Raji (cell line): Measurements from ENCODE around the gene POLR2M.
A peak's percentile ranks its signal among the peaks of the same experiment; 100 is the strongest.

Experiments
- POLR2A ChIP-seq: IDR thresholded peaks from 2 replicates; pipeline ENCODE4 v1.6.1; 2011; ENCODE audit warnings: low read depth, low read length, control low read depth; ENCODE audit not compliant: insufficient read depth

Gene POLR2M

DNA sequence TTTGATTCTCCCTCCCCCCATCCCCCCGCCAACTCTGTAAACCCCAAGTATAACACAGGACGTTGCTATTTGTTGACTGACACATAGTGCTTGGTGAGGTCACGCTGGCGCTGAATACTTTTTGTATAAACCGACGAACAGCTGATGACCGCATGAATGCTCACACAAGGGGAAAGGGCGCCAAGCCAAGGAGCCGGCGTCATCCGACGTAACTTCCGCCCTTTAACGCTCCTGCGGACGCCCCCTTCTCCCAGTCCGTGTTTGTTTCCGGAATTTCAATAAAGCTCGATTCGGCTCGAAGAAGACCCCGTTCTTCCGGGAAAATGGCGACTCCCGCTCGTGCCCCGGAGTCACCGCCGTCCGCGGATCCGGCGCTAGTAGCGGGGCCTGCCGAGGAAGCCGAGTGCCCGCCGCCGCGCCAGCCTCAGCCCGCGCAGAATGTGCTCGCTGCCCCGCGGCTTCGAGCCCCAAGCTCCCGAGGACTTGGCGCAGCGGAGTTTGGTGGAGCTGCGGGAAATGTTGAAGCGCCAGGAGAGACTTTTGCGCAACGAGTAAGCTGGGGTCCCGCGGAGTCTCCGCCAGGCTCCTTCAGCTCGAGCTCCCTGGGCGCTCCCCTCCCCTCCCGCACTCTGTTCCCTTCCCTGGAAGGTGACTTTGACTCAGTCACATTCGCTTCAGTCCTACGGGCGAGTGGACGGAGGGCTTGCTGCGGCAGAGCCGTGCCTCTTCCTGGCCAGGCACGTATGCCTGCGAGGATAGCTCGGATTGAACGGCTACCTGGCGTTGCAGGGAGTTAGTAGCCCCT lies at the start of gene POLR2M:
Gene POLR2M (plus strand): TSS at position 310 of the 805 bp plus-strand sequence. CDS start 129 bp downstream, at position 439.
- TF ChIP-seq POLR2A, result peak; percentile 56

DNA sequence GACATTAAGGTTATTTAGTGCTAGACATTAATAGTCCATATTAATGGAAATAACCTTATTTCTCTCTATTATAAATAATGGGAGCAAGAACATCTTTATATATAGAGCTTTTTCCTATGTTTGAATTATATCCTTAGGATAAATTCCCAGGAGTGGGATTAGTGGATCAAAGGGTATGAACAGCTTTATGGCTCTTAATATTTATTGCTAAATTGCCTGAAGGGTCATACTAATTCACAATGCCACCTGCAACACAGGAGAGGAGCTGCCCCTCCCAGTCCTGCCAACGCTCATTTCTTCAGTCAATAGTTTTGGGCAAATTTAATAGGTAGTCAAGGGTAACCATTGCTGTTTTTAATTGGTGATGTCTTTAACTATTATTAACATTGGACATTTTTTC lies 48.9 kb upstream of the POLR2M start:
- TF ChIP-seq POLR2A, result no peak

DNA sequence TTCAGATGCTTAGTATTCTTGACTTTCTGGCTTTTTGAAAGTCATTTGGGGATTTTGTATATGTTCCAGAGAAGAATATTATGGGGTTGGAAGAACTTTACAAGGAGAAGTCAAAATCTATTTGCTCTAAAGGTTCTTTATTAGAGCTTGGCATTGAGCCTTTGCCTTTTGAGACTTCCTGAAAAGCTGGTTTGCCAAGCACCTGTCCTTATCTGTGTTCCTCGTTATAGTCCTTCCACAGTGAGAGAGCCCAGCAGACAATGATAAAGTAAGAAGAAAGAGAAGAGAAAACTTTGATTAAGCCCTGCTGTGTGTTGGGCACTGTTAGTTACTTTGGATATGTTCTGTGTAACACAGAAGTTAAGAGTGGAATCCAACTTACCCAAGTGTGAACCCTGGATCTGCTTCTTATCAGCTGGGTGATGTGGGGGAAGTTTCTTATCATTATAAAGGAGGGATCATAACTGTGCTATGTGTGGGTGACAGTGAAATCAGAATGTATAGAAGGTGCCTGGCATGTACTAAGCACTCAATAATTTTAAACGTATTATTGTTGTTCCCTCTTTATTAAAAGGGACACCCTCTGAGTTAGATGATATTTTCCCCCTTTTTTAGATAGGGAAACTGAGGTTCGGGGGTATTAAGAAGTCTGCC lies 44.3 kb upstream of the POLR2M start:
- TF ChIP-seq POLR2A, result no peak

DNA sequence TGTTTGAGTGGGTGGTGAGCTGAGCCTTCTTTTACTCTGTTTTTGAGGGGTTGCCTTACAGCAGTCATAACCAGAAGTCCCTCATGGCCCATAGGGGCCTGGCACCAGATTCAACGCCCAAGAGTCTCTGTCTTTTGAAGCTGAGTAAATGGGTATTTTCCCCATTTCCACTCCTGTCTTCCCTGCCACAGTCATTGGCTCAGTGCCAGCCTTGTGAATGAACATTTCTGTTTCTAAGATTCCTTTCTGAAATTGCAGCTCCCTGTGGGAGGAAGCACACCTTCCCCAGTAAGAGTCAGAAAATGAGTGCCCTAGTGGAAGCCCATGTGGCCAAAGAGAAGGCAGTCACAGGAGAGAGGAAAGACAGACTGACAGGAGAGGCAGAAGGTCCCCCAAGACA lies 43.7 kb upstream of the POLR2M start:
- no peak for TF ChIP-seq POLR2A

DNA sequence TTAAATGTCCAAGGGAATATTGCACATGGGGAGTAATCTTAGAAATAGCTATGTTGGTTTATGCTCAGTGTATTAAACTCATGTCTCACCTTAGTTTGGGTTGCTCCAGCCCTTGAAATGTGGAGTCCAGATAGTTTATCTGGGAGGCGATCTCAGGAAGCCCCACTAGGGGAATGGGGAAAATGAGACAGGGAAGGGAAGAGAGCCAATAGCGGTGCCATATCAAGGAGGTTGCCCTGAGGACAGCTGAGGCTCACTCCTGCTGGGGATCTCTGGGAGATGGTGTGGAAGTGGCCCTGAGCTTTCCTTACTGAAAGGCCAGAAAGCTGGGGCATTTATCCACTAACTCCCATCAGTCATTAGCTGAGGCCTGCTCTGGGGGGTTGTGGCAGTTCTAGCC lies 43.3 kb upstream of the POLR2M start:
- TF ChIP-seq POLR2A, result no peak

DNA sequence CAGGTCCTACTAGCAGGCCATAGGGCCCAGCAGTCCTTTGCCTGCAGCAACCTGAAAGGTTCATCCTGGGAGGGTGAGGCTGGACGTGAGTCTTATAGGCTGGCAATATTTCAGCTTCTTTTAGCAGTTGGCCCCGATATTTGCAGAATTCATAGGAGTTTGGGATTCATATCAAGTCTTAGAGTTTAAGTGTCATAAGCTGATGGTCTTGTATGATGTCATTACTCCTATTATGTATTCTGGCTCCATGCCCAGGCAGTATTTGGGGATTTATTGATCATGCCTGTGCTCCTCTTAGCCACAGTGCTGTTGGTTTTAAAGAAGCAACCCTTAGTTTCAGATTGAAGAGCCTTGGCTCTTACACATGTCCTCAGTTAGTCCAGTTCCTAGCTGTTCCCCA lies 41.3 kb upstream of the POLR2M start:
- TF ChIP-seq POLR2A, result no peak

DNA sequence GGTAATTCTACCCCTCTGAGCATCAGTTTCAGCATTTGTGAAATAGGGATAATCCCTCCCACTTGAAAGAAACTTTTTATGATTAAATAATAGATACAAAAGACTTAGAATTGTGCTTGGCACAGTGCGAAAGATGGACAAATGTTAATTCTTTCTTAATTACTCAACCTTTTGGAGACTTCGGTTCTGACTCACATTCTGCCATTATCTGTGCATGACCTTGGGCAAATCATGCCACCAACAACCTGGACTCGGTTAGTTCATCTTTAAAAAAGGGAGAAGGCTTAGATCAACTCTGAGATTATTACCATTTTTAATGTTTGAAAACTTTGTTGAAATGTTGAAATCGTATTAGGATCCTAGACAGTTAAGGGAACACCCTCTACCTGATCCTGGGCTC lies 40.6 kb upstream of the POLR2M start:
- no peak for TF ChIP-seq POLR2A

DNA sequence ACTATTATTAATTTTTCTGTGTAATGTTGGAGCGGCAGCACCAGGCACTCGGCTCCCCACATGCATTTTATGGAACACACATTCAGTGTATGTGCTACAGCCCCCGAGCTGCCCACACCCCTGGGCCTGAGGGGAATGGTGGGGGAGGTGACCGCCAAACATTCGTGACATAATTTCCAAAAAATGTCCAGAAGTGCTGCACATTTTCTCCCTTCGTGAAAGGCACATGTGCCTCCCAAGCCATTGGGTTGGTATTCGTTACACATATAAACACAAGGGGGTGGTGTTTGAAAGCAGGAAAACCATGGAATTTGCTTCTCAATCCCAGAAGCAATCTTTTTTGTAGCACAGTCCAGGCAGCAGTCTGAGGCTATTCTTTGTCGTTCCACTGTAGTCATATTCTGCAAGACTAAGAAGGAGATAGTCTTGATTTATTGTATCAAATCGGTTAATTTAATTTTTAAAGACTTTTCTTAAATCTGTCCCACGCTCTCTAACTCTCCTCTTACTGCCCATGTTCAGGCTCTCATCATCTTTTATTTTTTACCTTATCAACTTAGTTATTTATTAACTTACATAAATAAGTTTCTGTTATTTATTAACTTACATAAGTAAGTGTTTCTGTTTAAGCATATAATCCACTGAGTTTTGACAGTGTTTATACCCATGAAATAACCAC lies 39.2 kb upstream of the POLR2M start:
- TF ChIP-seq POLR2A, result no peak

DNA sequence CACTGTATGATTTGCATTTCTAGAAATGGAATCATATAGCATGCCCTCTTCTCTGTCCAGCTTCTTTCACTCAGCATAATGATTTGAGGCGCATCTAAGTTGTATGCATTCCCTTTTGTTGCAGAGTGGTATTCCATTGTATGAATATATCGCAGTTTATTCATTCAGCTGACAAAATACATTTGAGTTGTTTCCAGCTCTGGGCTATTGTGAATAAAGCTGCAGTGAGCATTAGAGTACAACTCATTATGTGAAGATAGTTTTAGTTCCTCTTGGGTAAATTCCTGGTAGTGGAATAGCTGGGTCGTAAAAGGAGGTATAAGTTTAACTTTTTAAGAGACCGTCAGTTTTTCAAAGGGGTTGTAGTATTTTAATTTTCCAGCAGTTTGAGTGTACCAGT lies 38.5 kb upstream of the POLR2M start:
- no peak for TF ChIP-seq POLR2A

DNA sequence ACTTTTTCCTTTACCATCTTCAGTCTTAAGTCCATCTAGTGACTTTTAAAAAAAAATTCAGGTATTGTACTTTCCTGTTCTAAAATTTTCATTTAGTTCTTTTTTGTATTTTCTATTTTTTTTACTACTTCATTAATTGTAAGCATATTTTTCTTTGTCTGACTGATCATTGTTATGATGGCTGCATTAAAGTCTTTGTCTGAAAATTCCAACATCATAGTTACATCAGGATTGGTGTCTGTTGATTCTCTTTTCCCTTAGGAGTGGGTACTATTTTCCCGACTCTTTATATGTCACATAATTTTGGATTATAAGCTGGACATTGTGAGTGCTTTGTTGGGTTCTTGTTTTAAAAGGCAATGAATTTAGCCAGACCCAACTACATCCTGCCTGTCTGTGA lies 34.9 kb upstream of the POLR2M start:
- no peak for TF ChIP-seq POLR2A

DNA sequence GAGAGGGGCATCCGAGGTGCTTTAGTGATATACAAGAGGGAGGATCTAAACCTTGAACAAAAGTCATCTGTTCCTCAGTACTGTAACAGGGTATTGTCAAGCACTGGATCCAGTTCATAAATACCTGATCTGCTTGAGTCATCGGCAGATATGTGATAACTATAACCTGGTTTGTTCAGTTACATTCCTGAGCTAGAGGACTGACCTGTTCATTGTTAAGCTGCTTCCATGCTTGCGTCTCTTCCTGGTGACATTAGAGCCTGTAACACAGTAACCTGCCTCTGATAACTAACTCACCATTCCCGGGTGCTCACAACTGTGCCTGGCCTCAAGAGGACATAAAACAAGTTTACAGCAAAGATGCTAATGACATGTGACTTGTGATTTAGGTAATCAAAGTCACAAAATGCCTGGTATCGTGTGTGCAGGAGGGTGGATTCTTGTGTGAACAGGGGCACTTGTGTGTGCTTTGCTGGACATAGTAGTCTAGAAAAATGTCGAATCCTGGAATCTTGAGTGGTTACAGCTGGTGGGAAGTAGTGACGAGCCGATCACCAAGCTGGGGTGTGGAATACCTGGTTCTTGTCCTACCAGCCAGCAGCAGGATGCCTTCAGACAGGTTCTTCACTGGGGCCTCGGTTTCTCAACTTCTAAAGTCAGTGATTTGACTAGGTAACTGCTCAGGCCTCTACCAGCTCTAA lies 30.9 kb upstream of the POLR2M start:
- TF ChIP-seq POLR2A, result no peak

DNA sequence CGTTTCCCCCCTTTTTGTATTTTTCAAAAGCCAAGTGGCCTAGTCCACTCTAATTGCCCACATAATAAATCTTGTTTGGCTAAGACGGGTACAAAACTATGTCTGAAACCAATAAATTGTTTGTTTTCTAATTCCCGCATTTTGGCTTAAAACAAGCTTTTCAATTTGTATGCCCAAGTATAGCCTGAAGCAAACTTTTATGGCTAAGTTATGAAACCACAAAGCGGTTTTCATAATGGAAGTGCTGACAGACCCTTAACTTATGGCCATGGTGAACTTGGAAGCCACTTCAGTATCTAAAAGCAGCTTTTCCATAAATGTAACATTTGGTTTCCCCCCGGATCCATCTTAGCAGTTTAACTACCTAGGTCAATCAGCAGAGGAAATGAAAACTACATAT lies 29.9 kb upstream of the POLR2M start:
- TF ChIP-seq POLR2A, result no peak

DNA sequence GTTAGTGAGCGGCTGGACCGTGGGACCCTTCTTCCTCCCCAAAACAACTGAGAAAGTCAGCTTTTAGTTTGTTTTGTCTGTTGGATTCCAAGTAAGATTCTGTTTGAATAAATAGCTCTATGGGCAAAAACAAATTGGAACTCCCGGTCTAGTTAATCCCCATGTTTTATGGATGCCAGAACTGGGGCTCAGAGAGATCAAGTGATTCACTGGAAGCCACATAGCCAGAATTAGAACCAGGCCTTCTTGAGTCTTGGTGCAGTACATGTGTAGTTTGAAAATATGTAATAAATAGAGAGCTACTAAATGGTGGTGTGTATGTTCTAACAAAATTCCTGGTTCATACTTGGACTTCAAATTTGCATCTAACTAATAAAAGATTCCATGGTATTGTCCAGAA lies 29.3 kb upstream of the POLR2M start:
- TF ChIP-seq POLR2A, result no peak

DNA sequence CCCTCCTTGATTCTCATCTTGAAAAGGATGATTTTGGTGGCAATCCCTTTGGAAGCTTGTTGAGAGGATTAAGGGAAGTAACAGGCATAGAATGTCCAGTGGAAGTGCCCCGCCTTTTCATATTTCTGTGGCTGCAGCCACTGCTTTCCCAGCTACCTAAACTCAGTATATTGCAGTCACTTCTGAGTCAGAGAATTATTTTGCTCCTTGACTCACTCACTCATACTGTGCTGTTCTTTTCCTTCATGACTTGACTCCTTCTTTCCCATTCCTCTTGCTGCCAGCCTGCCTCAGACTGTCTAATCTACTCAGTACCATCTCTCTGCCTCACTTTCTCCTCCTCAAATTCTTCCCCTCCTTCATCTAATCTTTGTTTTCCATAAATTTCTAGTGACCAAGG lies 26.5 kb upstream of the POLR2M start:
- TF ChIP-seq POLR2A, result no peak

DNA sequence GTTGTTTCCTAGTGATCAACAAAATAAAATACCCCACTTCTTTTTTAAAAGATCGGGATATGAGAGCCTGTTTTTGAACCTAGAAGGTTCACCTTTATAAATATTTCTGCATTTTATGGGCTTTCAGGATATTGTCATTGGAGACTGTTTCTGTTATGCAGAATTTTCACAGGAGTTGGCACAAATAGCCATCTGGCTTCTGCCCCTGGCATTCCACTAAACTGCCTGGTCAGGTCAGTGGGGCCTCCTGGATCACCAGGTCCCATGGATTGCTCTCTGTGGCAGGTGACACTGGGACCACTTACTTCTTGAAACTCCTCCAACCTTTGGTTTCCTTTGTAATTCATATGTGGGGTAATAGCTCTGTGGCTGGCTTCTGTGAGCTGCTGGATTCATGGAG lies 25.5 kb upstream of the POLR2M start:
- TF ChIP-seq POLR2A, result no peak
